Tibial artery (tissue), 4 donors: ENCODE data around the gene ALDH3B1.

Source experiments
- DNase-seq, 2 donors: peaks; one replicate each; pipeline ENCODE4 v3.0.0-alpha.2; 2019
- H3K27ac ChIP-seq, 2 donors: fragments of 200-600 bp; sonication (generic) in 1 of 2; 1 replicate in 1 of 2; 2 replicates in 1 of 2; pipeline ENCODE4 v1.5.1; 2018 to 2019; ENCODE audit warnings: mild to moderate bottlenecking in 1 of 2
- H3K27me3 ChIP-seq, 2 donors: fragments of 200-600 bp; sonication (generic) in 1 of 2; one replicate each; pipeline versions ENCODE4 v1.5.1 to v1.6.0; 2016 to 2019
- H3K36me3 ChIP-seq, 3 donors: fragments of 200-600 bp; sonication (generic) in 2 of 3; one replicate each; pipeline ENCODE4 v1.5.1; 2016 to 2019; ENCODE audit warnings: mild to moderate bottlenecking in 2 of 3
- H3K4me1 ChIP-seq, 4 donors: fragments of 200-600 bp; sonication (generic) in 2 of 4; 1 replicate in 3 of 4; 2 replicates in 1 of 4; pipeline ENCODE4 v1.5.1; 2016 to 2019
- H3K4me3 ChIP-seq, 2 donors: fragments of 200-600 bp; sonication (generic) in 1 of 2; 1 replicate in 1 of 2; 2 replicates in 1 of 2; pipeline ENCODE4 v1.5.1; 2018 to 2019; ENCODE audit warnings: mild to moderate bottlenecking in 2 of 2
- H3K9me3 ChIP-seq, 3 donors: fragments of 200-600 bp; sonication (generic) in 1 of 3; one replicate each; pipeline ENCODE4 v1.5.1; 2016 to 2019
- intact Hi-C: fragments of 100-400 bp; cut with DNase I; formaldehyde crosslinking; loops from one replicate; pipeline ENCODE4 v1.15.0; 2023; ENCODE audit warnings: low total_unique reads
- TF ChIP-seq, protein P1 (sequence below), 2 experiments: fragments of 200-600 bp in 1 of 2; fragments of 450-650 bp in 1 of 2; IDR thresholded peaks; one replicate each; pipeline ENCODE4 v1.5.1; 2017 to 2019; ENCODE audit warnings: antibody characterized with exemption in 2 of 2, mild to moderate bottlenecking in 1 of 2, moderate library complexity in 1 of 2

ALDH3B1 gene

DNA sequence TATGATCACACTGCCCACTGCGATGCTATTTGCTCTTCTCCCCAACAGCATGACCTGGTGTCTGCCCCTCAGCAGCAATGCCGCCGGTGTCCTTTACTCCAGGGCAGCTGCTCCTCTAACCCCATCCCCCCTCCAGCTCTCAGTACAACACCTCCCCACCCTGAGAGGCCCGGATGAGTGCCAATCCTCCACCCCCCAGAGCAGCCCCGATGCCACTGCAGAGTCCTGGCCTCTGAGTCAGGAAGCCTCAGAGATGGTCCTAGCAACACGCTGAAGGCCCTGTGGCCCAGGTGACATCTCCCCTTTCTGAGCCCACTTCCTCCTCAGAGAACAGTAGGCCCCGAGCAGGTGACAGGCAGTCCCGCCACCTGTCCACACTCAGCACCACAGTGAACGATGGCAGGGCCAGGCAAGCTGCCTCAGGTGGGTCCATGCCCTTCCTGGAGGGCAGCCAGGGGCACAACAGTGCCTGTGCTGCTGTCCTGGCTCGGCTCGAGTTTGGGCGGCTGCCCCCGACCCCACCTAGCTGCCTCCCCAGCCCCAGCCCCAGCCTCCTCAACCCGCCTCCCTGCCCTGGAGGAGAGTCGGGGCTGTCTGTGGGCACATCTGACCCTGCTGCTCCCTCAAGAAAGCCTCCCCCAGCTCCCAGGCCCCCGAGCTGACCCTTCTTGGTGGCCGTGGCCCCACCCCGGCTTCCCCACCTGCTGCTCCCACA, 16.4 kb downstream of the ALDH3B1 start:
- Histone ChIP-seq H3K36me3 (peaks cover 5 to 23% (median 17%) of the 10 kb centered on the region in 3 donors), H3K27ac (no peak overlapping the region), H3K27me3 (no peaks in the 10 kb centered on the region), H3K9me3 (no peaks in the 10 kb centered on the region), H3K4me1 (peaks cover 0 to 13% (median 11%) of the 10 kb centered on the region in 4 donors), H3K4me3 (no peak overlapping the region)
- TF ChIP-seq, protein P1, sequence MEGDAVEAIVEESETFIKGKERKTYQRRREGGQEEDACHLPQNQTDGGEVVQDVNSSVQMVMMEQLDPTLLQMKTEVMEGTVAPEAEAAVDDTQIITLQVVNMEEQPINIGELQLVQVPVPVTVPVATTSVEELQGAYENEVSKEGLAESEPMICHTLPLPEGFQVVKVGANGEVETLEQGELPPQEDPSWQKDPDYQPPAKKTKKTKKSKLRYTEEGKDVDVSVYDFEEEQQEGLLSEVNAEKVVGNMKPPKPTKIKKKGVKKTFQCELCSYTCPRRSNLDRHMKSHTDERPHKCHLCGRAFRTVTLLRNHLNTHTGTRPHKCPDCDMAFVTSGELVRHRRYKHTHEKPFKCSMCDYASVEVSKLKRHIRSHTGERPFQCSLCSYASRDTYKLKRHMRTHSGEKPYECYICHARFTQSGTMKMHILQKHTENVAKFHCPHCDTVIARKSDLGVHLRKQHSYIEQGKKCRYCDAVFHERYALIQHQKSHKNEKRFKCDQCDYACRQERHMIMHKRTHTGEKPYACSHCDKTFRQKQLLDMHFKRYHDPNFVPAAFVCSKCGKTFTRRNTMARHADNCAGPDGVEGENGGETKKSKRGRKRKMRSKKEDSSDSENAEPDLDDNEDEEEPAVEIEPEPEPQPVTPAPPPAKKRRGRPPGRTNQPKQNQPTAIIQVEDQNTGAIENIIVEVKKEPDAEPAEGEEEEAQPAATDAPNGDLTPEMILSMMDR (IDR thresholded peaks at IDR 0.05), result no peak
- DNase-seq, result no peak
- intact Hi-C loops, result no loop called here

DNA sequence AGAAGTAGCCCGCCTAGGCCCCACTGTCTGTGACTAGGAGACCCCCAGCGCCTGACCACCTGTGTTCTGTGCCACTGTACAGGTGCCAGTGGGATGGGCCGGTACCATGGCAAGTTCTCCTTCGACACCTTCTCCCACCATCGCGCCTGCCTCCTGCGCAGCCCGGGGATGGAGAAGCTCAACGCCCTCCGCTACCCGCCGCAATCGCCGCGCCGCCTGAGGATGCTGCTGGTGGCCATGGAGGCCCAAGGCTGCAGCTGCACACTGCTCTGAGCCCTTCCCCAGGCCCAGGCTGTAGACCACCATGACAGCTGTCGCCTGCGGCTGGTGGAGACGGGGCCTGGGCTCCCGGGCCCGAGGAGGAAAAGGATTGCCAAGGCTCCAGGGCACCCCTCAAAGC, 17.5 kb downstream of the ALDH3B1 start:
- peaks cover 0 to 24% (median 19%) of the 10 kb centered on the region in 4 donors for H3K4me1 ChIP-seq
- peaks cover 5 to 24% (median 21%) of the 10 kb centered on the region in 3 donors for H3K36me3 ChIP-seq
- no peak for DNase-seq
- H3K9me3 ChIP-seq, result no peaks in the 10 kb centered on the region
- peak overlapping the region in 1 of 2 donors; percentile 11 for H3K27ac ChIP-seq
- H3K27me3 ChIP-seq, result no peaks in the 10 kb centered on the region
- TF ChIP-seq, protein P1 (IDR thresholded peaks at IDR 0.05), result no peak
- intact Hi-C loops, result no loop called here
- no peak overlapping the region for H3K4me3 ChIP-seq

DNA sequence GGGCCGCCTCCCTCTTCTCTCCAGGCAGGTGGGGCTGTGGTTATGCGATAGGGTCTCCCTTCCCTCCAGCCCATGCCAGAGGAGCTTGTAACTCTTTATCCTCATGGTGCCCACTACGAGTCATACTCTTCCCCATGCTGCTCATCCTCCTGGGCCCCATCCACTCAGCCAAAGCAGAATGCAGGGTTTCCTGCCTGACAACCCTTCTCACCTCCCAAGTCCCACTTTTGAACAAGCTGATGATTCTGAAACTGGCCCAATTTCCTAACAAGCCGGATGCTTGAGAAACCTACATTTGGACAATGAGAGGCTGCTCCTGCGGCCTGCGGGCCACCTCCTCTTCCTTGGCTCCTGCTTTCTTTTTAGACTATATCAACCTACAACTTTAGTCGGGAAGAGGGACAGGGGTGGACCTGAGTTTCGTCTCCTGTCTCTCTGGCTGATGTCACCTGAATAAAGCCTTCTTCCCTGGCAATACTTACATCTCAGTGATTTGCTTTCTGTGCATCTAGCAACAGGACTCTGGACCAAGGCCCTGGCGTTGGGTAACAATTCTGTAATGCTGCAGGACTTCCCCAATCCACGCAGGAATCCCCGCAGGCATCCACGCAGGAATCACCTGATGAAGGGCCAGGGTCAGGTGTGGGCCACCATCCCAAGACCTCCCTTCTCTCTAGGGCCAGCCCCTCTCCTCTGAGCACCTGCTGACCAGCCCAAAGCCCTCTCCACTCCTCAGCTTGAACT, 18.8 kb downstream of the ALDH3B1 start:
- Histone ChIP-seq H3K36me3 (peaks cover 4 to 35% (median 31%) of the 10 kb centered on the region in 3 donors), H3K27ac (no peak overlapping the region)

DNA sequence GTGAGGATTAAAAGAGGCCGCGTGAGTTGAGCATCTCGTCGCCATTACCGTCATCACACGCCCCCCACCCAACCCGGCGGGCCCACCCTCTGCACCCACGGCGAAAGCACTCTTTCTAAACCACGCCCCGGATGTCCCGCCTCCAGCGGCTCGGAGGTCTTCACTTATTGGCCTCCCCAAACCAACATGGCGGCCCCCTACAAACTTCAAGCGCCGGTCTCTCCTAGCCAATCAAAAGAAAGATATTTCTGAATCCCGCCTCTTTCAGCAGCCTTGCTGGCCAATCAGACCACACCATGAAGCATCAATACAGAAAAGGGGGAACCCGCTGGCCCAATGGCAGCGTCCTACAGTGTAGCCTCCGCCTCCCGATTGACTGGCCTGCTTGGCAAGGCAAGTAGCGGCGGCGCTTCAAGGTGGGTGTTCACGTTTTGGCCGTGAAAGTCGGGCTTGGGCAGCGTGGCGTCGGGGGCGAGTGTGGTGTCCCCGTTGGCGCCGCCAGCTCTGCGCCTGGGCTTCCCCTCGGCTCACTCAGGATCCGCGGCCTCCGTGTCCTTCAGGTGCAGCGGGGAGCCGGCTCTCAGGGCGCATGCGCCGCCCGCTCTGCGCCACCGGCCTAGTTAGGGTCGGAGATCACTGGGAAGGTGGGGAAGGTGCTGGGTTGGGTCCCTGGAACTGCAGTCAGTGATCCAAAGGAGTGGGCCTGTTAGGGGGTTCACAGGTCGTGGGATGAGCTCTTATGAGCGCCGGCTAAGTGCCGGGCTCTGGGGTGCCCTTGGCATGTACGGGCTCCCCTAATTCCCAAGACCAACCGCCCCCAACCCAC, 20.4 kb downstream of the ALDH3B1 start, which contains the start of gene NDUFS8:
NDUFS8 (plus strand) TSS at position 364 of the 826 bp plus-strand sequence. CDS start 1,471 bp downstream, outside the sequence.
- no peaks in the 10 kb centered on the region for H3K27me3 ChIP-seq
- intact Hi-C loops, result no loop called here
- H3K4me1 ChIP-seq, result peaks cover 0 to 30% (median 21%) of the 10 kb centered on the region in 4 donors
- peak; percentile 98 for DNase-seq
- H3K9me3 ChIP-seq, result no peaks in the 10 kb centered on the region
- TF ChIP-seq, protein P1 (IDR thresholded peaks at IDR 0.05), result no peak
- peak within 1 kb of the TSS; percentile 80 to 81 for H3K27ac ChIP-seq
- H3K36me3 ChIP-seq, result peaks cover 0 to 35% (median 20%) of the 10 kb centered on the region in 3 donors
- H3K4me3 ChIP-seq, result peak within 1 kb of the TSS; percentile 64 to 78

More for the DNA sequence above, 18.8 kb downstream of the ALDH3B1 start:
- Histone ChIP-seq H3K27me3 (no peaks in the 10 kb centered on the region), H3K4me3 (no peak overlapping the region), H3K4me1 (peaks cover 0 to 30% (median 21%) of the 10 kb centered on the region in 4 donors), H3K9me3 (no peaks in the 10 kb centered on the region)
- intact Hi-C loops, result no loop called here
- DNase-seq, result no peak
- TF ChIP-seq, protein P1 (IDR thresholded peaks at IDR 0.05), result no peak

DNA sequence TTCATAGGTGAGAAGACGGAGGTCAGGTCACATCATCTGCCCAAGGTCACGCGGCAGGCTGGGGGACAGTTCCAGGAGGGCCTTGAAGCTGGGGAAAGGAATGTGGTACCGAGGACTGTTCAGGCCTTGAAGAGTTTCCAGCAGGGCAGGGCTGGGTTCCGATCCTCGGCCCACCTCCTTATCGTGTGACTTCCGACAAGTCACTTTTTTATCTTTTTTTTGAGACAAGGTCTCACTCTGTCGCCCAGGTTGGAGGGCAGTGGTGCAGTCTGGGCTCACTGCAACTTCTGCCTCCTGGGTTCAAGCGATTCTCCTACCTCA, 21.0 kb downstream of the ALDH3B1 start:
- Histone ChIP-seq H3K4me3 (peak overlapping the region; percentile 64 to 78), H3K9me3 (no peaks in the 10 kb centered on the region), H3K4me1 (peaks cover 0 to 30% (median 21%) of the 10 kb centered on the region in 4 donors), H3K36me3 (peaks cover 0 to 35% (median 20%) of the 10 kb centered on the region in 3 donors), H3K27ac (peak overlapping the region; percentile 80 to 81), H3K27me3 (no peaks in the 10 kb centered on the region)
- intact Hi-C loops, result no loop called here
- DNase-seq, result no peak
- TF ChIP-seq, protein P1 (IDR thresholded peaks at IDR 0.05), result no peak
